GM12801 (cell line): ENCODE measurements around the gene TMUB1.

ENCODE experiments used
- TF ChIP-seq, protein P1 (sequence below): IDR thresholded peaks from one replicate; pipeline ENCODE4 v1.5.1; 2011; ENCODE audit warnings: control low read depth; ENCODE audit not compliant: insufficient read length; ENCODE audit errors: extremely low read depth

Gene TMUB1

GRCh38 chr7:151124481-151124880 lies 41.2 kb upstream of the TMUB1 start:
- TF ChIP-seq, protein P1, sequence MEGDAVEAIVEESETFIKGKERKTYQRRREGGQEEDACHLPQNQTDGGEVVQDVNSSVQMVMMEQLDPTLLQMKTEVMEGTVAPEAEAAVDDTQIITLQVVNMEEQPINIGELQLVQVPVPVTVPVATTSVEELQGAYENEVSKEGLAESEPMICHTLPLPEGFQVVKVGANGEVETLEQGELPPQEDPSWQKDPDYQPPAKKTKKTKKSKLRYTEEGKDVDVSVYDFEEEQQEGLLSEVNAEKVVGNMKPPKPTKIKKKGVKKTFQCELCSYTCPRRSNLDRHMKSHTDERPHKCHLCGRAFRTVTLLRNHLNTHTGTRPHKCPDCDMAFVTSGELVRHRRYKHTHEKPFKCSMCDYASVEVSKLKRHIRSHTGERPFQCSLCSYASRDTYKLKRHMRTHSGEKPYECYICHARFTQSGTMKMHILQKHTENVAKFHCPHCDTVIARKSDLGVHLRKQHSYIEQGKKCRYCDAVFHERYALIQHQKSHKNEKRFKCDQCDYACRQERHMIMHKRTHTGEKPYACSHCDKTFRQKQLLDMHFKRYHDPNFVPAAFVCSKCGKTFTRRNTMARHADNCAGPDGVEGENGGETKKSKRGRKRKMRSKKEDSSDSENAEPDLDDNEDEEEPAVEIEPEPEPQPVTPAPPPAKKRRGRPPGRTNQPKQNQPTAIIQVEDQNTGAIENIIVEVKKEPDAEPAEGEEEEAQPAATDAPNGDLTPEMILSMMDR, result no peak

DNA sequence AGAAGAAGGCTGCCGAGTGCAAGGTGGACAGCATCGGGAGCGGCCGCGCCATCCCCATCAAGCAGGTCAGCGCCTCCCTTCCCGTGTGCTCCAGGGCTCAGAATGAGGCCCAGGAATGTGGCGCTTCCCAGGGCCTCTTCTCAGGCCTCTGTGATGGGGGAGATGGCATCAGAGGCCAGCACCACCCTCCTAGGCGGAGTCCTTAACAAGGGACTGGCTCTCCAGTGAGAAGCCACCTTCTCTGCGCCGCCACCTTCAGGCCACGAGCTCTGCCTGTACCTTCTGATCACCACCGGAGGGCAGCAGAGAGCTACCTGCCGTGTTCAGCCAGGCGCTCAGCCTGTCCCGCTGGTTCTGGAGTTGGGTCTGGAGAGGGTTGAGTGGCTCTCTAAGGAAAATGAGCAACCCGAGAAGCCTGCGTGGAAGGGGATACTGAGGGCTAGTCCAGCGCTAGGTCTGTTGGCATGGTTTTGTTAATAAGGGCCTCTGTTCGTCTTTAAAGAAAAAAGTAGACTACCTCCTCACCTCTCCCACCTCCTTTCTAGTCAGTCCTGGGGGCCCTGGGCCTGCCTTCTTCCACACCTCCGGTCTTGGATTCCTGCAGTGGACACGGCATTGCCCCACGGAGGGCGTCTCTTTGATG lies 40.6 kb upstream of the TMUB1 start:
- TF ChIP-seq, protein P1, result peak; percentile 26

GRCh38 chr7:151123158-151123821 lies 40.0 kb upstream of the TMUB1 start:
- TF ChIP-seq, protein P1, result no peak

GRCh38 chr7:151122796-151123157 lies 39.5 kb upstream of the TMUB1 start:
- TF ChIP-seq, protein P1, result no peak

DNA sequence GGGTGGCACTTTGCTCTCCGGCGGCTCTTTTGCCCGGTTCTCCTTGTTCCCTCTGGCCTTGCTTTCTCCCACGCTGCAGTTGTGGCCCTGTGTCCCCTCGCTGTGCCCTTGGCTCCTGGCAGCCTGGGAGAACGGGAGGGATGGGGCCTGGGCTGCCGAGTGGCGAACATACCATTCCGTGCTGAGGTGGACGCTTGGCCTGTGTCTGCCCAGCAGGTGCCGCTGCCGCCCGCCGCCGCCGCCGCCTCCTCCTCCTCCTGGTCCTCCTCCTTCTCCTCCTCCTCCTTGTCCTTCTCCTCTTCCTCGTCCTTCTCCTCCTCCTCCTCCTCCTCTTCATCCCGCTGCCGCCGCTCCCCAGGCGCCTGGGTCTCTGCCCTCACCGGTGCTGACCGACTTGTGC lies 39.0 kb upstream of the TMUB1 start:
- TF ChIP-seq, protein P1, result no peak

- TF ChIP-seq, protein P1, result no peak
These were observed 38.3 kb upstream of the TMUB1 start for GRCh38 chr7:151121380-151122170.

DNA sequence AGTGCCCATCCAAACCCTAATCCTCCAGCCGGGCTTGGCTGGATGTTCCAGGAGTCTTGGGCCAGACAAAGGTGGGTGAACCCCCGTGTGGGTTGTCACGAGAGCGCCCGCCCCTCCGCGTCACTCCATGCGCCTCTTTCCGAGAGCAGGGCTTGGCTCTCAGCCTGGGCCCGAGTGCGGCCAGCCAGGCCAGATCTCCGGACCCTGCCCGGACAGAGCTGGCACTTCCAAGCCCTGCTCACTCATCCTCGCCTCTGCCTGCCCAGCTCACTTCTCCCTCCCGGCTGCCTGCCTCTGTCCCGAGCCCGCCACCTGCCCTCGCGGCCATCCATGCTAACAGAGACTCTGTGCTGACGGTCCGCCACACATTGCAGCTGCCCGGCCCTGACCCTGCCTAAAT lies 37.6 kb upstream of the TMUB1 start:
- TF ChIP-seq, protein P1, result no peak
